Caco-2 (cell line): ENCODE data around the gene PTPRN2. TPM values are rescaled to one million over a fixed set of nuclear protein-coding genes. Genes with fewer than 3 reads are reported as not detected.
A peak's percentile ranks its signal among the peaks of the same experiment; 100 is the strongest.

ENCODE experiments used
- BruUV-seq: library from RNA; stranded (reverse); fragments of 400-500 nt; replicated peaks from 2 replicates; lab custom pipeline; 2021; lab: Mats Ljungman, UMichigan
- CTCF ChIA-PET: fragments of 300-600 bp; sonication (Branson Sonifier 250); formaldehyde crosslinking; loops from one replicate; lab custom pipeline; 2022; ENCODE audit warnings: antibody characterized with exemption; lab: Charles Lee
- POLR2A ChIA-PET: fragments of 300-600 bp; sonication (Branson Sonifier 250); formaldehyde crosslinking; loops from one replicate; lab custom pipeline; 2022; ENCODE audit warnings: antibody characterized with exemption; lab: Charles Lee
- DNase-seq, 2 experiments: peaks; one replicate each; pipeline versions ENCODE4 v3.0.0 to v3.0.0-alpha.2; 2020 to 2022
- H3K27me3 ChIP-seq: replicated peaks from 2 replicates; pipeline ENCODE4 v1.6.0; 2011; ENCODE audit warnings: low read length; ENCODE audit not compliant: control insufficient read depth, insufficient read depth
- H3K36me3 ChIP-seq: 2 replicates; pipeline ENCODE4 v1.5.1; 2011; ENCODE audit warnings: low read length; ENCODE audit not compliant: control insufficient read depth, insufficient read depth
- H3K4me1 ChIP-seq: fragments of 250-450 bp; sonication (Bioruptor Pico); 2 replicates; pipeline ENCODE4 v1.5.1; 2020; ENCODE audit warnings: mild to moderate bottlenecking
- H3K4me3 ChIP-seq: 2 replicates; pipeline ENCODE4 v1.5.1; 2011; ENCODE audit warnings: low read depth, mild to moderate bottlenecking, control low read depth, low read length
- H3K9me3 ChIP-seq: fragments of 250-450 bp; sonication (Bioruptor Pico); 2 replicates; pipeline ENCODE4 v1.5.1; 2020; ENCODE audit warnings: mild to moderate bottlenecking, moderate library complexity
- H3K27ac Mint-ChIP-seq: one replicate; pipeline ENCODE4 v1.8.0; 2022; ENCODE audit warnings: mixed read lengths; ENCODE audit not compliant: unreplicated experiment
- H3K27me3 Mint-ChIP-seq: one replicate; pipeline ENCODE4 v1.8.0; 2022; ENCODE audit warnings: mixed read lengths; ENCODE audit not compliant: insufficient read depth, unreplicated experiment
- H3K36me3 Mint-ChIP-seq: one replicate; pipeline ENCODE4 v1.8.0; 2022; ENCODE audit warnings: mild to moderate bottlenecking, mixed read lengths; ENCODE audit not compliant: insufficient read depth, unreplicated experiment
- H3K4me1 Mint-ChIP-seq: one replicate; pipeline ENCODE4 v1.8.0; 2022; ENCODE audit warnings: low read depth, mixed read lengths; ENCODE audit not compliant: unreplicated experiment
- H3K4me3 Mint-ChIP-seq: one replicate; pipeline ENCODE4 v1.8.0; 2022; ENCODE audit warnings: mild to moderate bottlenecking, moderate library complexity, mixed read lengths; ENCODE audit not compliant: unreplicated experiment
- H3K9me3 Mint-ChIP-seq: one replicate; pipeline ENCODE4 v1.8.0; 2022; ENCODE audit warnings: mixed read lengths; ENCODE audit not compliant: unreplicated experiment
- intact Hi-C: fragments of 100-400 bp; cut with micrococcal nuclease; formaldehyde crosslinking; loops from one replicate; pipeline ENCODE4 v1.10.0; 2022; ENCODE audit not compliant: unreplicated experiment
- total RNA-seq: library from RNA; stranded (reverse); gene quantifications from 2 replicates; pipeline ENCODE4 v1.2.3, GENCODE V29; 2022
- TF ChIP-seq, protein P1 (sequence below), 2 experiments: fragments of 200-600 bp in 1 of 2; IDR thresholded peaks; 1 replicate in 1 of 2; 2 replicates in 1 of 2; pipeline versions ENCODE4 v1.5.1 to v1.8.0; 2011 to 2022; ENCODE audit warnings: antibody characterized with exemption in 1 of 2, control low read depth in 1 of 2, inconsistent platforms in 1 of 2, low read depth in 1 of 2, low read length in 1 of 2, mild to moderate bottlenecking in 1 of 2, moderate library complexity in 1 of 2; ENCODE audit not compliant: insufficient read depth in 1 of 2, severe bottlenecking in 1 of 2, unreplicated experiment in 1 of 2

The PTPRN2 gene
- total RNA-seq, 1 experiment from 2014 or later, result 1.4 TPM

DNA sequence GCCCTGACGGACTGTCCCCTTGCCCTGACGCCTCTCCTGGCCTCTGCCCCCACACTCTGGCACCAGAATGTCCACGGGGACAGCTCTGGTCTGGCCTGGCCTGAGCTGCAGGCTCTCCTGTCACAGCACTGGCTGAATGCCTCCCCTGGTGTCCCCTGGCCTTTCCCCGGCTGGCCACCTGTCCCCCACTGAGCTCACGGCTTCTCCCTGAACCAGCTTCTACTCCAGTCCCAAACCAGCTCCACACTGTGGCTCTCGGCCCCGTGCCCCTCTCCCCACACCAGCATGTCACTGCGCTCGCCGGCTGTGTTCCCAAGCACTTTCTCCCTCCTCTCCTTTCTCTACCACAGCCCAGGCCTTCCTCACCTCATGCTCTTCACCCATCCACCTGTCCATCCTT, 864.4 kb downstream of the PTPRN2 start:
- peak overlapping the region; percentile 22 for H3K27ac Mint-ChIP-seq
- TF ChIP-seq, protein P1, sequence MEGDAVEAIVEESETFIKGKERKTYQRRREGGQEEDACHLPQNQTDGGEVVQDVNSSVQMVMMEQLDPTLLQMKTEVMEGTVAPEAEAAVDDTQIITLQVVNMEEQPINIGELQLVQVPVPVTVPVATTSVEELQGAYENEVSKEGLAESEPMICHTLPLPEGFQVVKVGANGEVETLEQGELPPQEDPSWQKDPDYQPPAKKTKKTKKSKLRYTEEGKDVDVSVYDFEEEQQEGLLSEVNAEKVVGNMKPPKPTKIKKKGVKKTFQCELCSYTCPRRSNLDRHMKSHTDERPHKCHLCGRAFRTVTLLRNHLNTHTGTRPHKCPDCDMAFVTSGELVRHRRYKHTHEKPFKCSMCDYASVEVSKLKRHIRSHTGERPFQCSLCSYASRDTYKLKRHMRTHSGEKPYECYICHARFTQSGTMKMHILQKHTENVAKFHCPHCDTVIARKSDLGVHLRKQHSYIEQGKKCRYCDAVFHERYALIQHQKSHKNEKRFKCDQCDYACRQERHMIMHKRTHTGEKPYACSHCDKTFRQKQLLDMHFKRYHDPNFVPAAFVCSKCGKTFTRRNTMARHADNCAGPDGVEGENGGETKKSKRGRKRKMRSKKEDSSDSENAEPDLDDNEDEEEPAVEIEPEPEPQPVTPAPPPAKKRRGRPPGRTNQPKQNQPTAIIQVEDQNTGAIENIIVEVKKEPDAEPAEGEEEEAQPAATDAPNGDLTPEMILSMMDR (IDR thresholded peaks at IDR 0.05; ENCODE audit: insufficient read depth in 1 of 2, low read depth in 1 of 2, low read length in 1 of 2, severe bottlenecking in 1 of 2, unreplicated experiment in 1 of 2), result no peak
- Histone ChIP-seq H3K4me1 (no peaks in the 10 kb centered on the region), H3K9me3 (no peaks in the 10 kb centered on the region), H3K36me3 (no peaks in the 10 kb centered on the region), H3K27me3 (no peaks in the 10 kb centered on the region), H3K4me3 (no peak overlapping the region)
- H3K4me3 Mint-ChIP-seq, result no peak overlapping the region
- no peaks in the 10 kb centered on the region for H3K36me3 Mint-ChIP-seq
- BruUV-seq, result no TSS peak
- H3K9me3 Mint-ChIP-seq, result no peaks in the 10 kb centered on the region
- ChIA-PET POLR2A (no interaction called here), CTCF (no interaction called here)
- H3K4me1 Mint-ChIP-seq, result no peaks in the 10 kb centered on the region
- intact Hi-C loops, result no loop called here
- DNase-seq, result no peak
- peaks cover 16% of the 10 kb centered on the region for H3K27me3 Mint-ChIP-seq

DNA sequence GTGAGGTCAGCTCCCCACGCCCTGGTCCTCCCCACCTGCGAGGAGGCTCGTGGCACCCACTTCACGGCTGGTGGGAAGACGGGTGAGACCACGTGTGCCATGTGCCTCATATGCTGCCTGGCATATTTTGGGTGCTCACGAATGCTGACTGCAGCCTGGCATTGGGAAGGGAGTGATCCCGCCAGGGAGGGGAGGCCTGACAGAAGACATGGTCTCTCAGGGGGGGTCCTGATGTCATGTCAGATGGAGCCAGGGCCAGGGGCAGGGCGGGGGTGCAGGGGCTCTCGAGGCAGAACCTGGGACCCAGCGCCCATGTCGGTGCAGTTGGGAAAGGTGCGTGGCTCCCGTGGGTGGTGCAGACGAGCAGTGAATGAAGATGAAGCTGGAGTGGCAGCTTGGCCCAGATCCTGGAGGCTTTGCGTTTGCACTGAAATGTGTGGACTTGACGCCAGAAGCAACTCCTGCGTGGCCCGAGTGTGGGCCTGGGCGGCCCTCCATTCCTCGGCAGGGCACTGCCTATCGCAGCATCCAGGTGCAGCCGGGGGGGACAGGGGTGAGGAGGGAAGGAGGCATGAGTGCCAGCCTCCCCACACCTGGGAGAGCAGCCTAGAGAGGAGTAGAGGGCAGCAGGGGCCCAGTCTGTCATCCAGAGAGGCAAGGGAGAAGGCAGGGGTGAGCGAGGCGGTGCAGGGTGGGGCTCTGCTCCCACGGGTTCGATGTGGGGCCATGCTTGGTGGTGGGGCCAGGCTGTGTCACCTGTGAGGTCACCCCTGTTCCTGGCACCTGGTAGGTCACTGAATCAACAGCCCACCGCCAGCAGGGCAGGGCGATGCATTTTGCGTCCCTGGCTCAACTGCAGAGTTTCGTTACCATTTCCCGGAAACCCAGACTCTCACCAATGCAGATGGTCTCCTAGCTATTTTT, 865.2 kb downstream of the PTPRN2 start:
- Mint-ChIP-seq H3K9me3 (no peaks in the 10 kb centered on the region), H3K4me1 (no peaks in the 10 kb centered on the region), H3K36me3 (no peaks in the 10 kb centered on the region), H3K27ac (no peak overlapping the region), H3K4me3 (no peak overlapping the region), H3K27me3 (peaks cover 16% of the 10 kb centered on the region)
- no peak for DNase-seq
- H3K4me3 ChIP-seq, result no peak overlapping the region
- ChIA-PET CTCF (no interaction called here), POLR2A (no interaction called here)
- intact Hi-C loops, result no loop called here
- H3K27me3 ChIP-seq, result no peaks in the 10 kb centered on the region
- TF ChIP-seq, protein P1 (IDR thresholded peaks at IDR 0.05; ENCODE audit: insufficient read depth in 1 of 2, low read depth in 1 of 2, low read length in 1 of 2, severe bottlenecking in 1 of 2, unreplicated experiment in 1 of 2), result no peak
- H3K9me3 ChIP-seq, result no peaks in the 10 kb centered on the region
- H3K4me1 ChIP-seq, result no peaks in the 10 kb centered on the region
- H3K36me3 ChIP-seq, result no peaks in the 10 kb centered on the region
- BruUV-seq, result no TSS peak

DNA sequence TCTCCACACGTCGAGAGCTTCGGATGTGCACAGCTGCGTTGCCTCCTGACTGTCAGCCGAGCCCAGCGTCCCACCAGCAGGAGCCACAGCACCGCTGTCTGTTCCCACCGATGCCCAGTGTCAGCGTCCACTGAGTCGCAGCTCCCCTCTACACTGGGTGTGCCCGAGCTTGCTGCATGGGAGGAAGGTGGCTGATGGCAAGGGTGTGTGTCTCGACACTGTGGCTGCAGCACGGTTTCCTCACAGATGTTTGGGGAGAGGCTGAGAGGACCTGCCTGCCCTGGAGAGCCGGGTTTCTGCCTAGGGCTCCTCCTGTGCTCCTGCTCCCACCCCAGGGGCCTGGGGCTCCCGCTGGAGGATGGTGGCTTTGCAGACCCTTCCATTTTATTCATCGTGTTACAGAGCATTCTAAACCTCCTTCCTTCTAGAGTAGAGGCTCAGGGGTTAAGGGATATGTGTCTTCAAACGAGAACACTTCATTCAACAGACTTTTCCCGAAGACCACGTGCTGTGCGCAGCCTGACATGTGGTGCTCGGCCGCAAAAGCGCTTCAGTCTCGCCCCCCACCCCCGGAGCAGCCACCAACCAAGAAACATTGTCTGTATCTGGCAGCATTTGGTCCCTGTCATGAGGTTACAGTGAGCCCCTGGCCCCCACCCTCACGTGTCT, 866.0 kb downstream of the PTPRN2 start:
- no peak overlapping the region for H3K4me3 Mint-ChIP-seq
- H3K4me1 Mint-ChIP-seq, result no peaks in the 10 kb centered on the region
- H3K9me3 ChIP-seq, result no peaks in the 10 kb centered on the region; the same call in 1 of the 2 replicates
- H3K27me3 Mint-ChIP-seq, result peaks cover 12% of the 10 kb centered on the region
- no peaks in the 10 kb centered on the region for H3K36me3 ChIP-seq
- H3K27me3 ChIP-seq, result no peaks in the 10 kb centered on the region
- no peak overlapping the region for H3K4me3 ChIP-seq
- no peaks in the 10 kb centered on the region for H3K4me1 ChIP-seq
- TF ChIP-seq, protein P1 (IDR thresholded peaks at IDR 0.05; ENCODE audit: insufficient read depth in 1 of 2, low read depth in 1 of 2, low read length in 1 of 2, severe bottlenecking in 1 of 2, unreplicated experiment in 1 of 2), result no peak
- no peaks in the 10 kb centered on the region for H3K36me3 Mint-ChIP-seq
- ChIA-PET CTCF (no interaction called here), POLR2A (no interaction called here)
- no peak for DNase-seq
- H3K9me3 Mint-ChIP-seq, result no peaks in the 10 kb centered on the region
- H3K27ac Mint-ChIP-seq, result no peak overlapping the region
- no TSS peak for BruUV-seq
- intact Hi-C loops, result no loop called here
